ENCODE data around the gene TMEM178A.
"Not testable (repeated sequence)": the region's sequence is repeated elsewhere in the genome, so short reads cannot be mapped to it uniquely, and the experiment has no call there.

The TMEM178A gene

DNA sequence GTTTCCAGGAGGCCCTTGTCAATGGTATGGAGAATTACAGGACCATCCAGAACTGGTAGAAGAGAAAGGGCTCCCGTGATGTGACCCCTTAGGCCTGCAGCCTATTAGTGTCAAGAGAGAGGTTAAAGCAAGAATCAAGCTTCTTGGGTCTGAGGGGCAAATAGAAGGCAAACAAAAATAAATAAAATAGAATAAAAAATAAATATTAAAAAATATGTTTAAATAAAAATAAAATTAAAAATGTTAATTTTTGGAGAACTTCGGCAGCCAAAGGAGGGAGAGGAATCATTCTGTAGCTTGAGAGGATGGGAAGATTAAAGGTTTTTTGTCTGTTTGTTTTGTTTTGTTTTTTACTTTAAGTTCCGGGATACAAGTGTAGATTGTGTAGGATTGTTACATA lies 15.2 kb upstream of the TMEM178A start:
- TF ChIP-seq, protein P1, sequence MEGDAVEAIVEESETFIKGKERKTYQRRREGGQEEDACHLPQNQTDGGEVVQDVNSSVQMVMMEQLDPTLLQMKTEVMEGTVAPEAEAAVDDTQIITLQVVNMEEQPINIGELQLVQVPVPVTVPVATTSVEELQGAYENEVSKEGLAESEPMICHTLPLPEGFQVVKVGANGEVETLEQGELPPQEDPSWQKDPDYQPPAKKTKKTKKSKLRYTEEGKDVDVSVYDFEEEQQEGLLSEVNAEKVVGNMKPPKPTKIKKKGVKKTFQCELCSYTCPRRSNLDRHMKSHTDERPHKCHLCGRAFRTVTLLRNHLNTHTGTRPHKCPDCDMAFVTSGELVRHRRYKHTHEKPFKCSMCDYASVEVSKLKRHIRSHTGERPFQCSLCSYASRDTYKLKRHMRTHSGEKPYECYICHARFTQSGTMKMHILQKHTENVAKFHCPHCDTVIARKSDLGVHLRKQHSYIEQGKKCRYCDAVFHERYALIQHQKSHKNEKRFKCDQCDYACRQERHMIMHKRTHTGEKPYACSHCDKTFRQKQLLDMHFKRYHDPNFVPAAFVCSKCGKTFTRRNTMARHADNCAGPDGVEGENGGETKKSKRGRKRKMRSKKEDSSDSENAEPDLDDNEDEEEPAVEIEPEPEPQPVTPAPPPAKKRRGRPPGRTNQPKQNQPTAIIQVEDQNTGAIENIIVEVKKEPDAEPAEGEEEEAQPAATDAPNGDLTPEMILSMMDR (IDR thresholded peaks at IDR 0.05; ENCODE audit: control insufficient read depth, insufficient read depth, low read depth, low read length, missing control alignments) = no peak
- H3K4me3 ChIP-seq (ENCODE audit: control insufficient read depth, low read depth, low read length) = no peak overlapping the region
- DNase-seq (ENCODE audit: low read depth) = no peak

DNA sequence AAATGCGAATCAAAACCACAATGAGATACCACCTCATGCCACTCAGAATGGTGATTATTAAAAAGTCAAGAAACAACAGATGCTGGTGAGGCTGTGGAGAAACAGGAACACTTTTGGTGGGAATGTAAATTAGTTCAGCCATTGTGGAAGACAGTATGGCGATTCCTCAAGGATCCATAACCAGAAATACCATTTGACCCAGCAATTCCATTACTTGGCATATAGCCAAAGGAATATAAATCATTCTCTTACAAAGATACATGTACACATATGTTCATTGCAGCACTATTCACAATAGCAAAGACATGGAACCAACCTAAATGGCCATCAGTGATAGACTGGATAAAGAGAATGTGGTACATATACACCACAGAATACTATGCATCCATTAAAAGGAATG lies 9.5 kb upstream of the TMEM178A start:
- not testable (repeated sequence) for H3K4me3 ChIP-seq (ENCODE audit: control insufficient read depth, low read depth, low read length); DNase-seq (ENCODE audit: low read depth)

DNA sequence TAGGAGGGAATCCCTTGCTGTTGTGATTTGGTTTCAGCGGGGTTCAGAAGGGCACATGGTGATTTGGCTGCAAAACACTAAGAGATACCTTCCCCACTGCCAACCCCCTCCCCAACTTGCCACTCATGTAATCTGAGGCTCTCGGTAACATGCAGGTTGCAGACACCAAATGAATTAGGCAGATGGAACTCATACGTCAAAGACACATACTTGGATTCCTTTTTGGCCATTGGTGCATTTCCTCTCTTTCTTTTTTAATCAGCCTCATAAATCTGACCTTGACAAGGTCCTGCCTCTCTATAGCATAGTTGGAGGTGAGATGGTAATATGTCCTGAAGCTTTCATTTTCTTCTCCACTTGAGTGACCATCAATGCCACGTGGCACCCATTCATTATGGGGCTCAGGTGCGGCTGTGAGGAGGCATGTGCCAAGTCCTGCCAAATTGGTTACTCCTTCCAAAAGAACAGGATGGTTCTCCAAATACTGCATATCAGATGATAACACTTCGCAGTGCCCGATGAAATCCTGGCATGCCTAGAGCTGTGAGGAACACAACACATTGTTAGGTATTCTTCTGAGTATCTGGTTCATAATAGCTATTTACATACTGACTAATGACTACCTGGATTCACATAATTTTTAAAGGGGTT lies 8.3 kb upstream of the TMEM178A start:
- H3K4me3 ChIP-seq (ENCODE audit: control insufficient read depth, low read depth, low read length) = no peak overlapping the region
- TF ChIP-seq, protein P1 (IDR thresholded peaks at IDR 0.05; ENCODE audit: control insufficient read depth, insufficient read depth, low read depth, low read length, missing control alignments) = no peak
- DNase-seq (ENCODE audit: low read depth) = no peak

DNA sequence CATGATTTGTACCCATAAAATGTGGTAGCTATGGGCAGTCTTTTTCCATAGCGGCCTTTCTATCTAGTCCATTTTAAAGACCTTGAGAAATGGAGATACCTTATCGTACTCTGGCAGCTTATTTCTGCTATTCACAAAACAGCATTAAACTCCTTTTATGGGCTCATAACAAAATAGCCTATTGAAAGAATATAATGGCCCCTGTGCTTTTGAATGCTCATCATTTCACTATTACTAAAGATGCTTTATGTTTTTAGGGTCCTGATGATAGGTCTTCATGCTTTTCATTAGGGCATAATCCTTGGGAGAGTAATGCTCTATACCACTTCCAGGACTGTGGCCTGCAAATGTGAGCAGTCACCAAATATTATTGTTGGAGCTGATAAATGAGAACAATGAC lies 7.3 kb upstream of the TMEM178A start:
- no peak for DNase-seq (ENCODE audit: low read depth)
- TF ChIP-seq, protein P1 (IDR thresholded peaks at IDR 0.05; ENCODE audit: control insufficient read depth, insufficient read depth, low read depth, low read length, missing control alignments) = no peak
- no peak overlapping the region for H3K4me3 ChIP-seq (ENCODE audit: control insufficient read depth, low read depth, low read length)

DNA sequence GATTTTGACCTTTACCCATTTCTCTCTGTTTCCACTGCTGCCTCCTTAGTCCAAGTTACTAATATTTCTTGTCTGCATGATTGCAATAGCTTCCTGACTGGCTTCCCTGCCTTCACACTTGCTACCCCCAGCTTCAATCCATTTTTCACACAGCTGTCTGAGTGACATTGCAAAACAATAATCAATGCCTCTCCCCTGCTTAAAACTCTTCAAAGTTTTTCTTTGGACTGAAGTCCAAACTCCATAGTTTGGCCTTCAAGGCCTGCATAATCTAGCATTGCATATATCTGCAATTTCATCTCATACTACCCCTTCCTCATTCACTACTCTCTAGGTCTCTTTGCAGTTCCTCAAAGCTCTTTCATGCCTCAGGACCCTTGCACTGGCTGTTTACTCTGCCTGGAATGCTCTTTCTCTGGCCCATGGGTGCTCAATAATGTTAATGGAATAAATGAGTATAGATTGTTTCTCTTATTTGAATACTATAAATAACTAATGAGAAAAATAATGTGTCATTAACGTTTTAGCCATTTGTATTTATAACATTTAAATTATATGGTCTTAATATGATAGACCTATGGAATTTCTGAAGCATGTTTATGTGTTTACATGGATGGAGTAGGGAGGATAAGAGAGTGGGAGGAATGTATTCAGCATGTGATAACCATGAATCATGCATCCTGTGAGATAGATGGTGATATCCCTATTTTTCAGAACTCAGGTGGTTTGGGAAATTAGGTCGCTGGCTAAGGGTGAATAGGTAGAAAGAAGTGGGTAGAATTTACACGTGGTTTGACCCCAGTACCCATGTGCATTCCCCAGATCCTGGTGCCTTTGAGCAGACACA lies 5.7 kb upstream of the TMEM178A start:
- no peak overlapping the region for H3K4me3 ChIP-seq (ENCODE audit: control insufficient read depth, low read depth, low read length)
- TF ChIP-seq, protein P1 (IDR thresholded peaks at IDR 0.05; ENCODE audit: control insufficient read depth, insufficient read depth, low read depth, low read length, missing control alignments) = no peak
- DNase-seq (ENCODE audit: low read depth) = no peak

DNA sequence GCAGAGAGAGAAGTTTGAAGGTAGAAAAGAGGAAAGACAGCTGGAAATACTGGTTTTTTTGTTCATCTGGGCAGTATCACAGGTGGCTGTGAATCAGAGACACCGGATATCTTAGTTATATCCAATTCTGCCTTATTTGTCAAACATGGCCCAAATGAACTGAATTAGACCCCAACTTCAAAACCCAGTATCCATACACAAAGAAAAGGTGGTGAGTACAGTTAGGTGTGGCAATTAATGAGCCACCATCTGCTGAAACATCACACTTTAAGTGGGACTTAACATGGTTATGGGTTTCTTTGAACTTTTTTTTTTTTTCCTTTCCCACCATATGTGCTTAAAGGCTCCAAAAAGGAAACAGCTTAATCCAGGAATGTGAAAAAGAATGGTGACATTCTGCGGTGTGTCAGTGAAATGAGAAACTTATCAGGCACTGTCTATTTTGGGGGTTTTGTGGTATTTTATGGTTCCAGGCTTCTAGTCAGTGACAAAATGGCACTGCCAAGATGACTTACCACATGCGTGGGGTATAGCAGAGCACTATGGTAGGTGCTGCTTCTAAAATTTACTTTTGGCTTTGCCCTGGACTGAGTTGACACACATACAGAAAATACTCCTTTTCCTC lies 5.0 kb upstream of the TMEM178A start:
- no peak for DNase-seq (ENCODE audit: low read depth)
- TF ChIP-seq, protein P1 (IDR thresholded peaks at IDR 0.05; ENCODE audit: control insufficient read depth, insufficient read depth, low read depth, low read length, missing control alignments) = no peak

DNA sequence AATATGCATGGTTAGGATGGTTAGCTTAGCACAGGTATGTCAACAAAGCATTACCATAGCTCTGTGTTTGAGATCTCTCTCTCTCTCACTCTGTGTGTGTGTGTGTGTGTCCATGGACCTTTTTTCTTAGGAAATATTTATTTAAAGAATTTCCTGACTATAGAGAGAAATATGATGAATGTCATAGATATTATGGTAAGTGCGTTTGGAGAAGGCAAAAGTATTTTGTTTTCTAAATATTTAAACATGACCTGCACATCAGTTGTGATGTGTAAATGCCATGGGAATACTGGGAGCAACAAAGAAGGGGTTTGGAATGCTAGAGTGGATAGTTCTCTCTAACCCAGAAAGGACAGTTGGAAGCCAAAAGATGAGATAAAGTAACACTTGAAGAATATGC lies 3.9 kb upstream of the TMEM178A start:
- no peak for DNase-seq (ENCODE audit: low read depth)
- H3K4me3 ChIP-seq (ENCODE audit: control insufficient read depth, low read depth, low read length) = no peak overlapping the region
- TF ChIP-seq, protein P1 (IDR thresholded peaks at IDR 0.05; ENCODE audit: control insufficient read depth, insufficient read depth, low read depth, low read length, missing control alignments) = no peak

More for the DNA sequence above, 5.0 kb upstream of the TMEM178A start:
- H3K4me3 ChIP-seq (ENCODE audit: control insufficient read depth, low read depth, low read length) = no peak overlapping the region
